Activated naive CD4-positive, alpha-beta T cell treated with anti-CD3 and anti-CD28 coated beads, Interleukin-2, amount 10 ng/mL, durations not matched to agents 5 hours and 36 hours (primary cell): ENCODE data around the gene CRLF1. TPM values are rescaled to one million over a fixed set of nuclear protein-coding genes. Genes with fewer than 3 reads are reported as not detected.

Experiments used
- total RNA-seq, 2 experiments: library from RNA; stranded (reverse); gene quantifications; one replicate each; pipeline ENCODE4 v1.2.3, GENCODE V29; 2021

Gene CRLF1, protein sequence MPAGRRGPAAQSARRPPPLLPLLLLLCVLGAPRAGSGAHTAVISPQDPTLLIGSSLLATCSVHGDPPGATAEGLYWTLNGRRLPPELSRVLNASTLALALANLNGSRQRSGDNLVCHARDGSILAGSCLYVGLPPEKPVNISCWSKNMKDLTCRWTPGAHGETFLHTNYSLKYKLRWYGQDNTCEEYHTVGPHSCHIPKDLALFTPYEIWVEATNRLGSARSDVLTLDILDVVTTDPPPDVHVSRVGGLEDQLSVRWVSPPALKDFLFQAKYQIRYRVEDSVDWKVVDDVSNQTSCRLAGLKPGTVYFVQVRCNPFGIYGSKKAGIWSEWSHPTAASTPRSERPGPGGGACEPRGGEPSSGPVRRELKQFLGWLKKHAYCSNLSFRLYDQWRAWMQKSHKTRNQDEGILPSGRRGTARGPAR
- not detected for total RNA-seq

DNA sequence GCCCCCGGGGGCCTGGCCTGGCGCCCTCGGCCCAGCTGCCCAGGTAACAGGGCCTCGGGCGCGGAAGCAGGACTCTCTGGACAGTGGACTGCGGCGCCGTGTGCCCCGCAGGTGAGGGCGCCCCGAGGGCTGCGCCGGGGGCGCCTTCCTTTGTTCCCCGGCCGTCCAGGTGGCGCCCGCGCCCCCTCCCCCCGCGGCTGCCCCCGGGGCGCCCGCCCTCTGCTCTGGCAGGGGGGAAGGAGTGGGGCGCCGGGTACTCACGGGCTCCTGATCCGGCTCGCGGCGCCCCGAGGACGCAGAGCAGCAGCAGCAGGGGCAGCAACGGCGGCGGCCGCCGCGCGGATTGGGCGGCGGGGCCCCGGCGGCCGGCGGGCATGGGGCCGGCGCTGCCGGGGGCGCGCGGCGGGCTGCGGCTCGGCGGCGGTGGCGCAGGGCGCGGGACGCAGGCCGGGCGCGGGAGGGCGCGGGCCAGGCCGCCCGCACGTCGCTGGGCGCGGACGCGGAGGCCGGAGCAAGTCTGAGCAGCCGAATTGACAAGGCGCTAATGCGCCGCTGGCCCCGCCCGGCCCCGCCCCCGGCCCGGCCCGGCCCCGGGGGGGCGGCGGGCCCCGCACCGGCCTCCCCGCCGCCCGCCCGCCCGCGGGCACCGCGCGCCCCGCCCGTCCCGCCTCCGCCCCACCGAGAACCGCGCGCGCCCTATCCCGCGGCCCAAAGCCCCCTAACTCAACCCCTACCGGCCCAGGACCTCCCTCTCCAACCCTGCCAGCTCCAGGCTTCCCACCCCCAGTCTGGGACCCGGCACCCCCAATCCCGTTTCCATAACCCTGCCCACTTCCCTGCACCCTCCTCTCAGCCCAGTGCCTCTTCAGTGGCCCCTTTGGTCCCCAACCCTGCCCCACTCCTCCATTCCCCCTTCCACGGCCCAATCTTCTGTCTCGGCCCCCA lies at the start of gene CRLF1:
CRLF1 (minus strand) TSS at position 519 of the 945 bp plus-strand sequence; CDS start at position 376, 143 bp downstream.

DNA sequence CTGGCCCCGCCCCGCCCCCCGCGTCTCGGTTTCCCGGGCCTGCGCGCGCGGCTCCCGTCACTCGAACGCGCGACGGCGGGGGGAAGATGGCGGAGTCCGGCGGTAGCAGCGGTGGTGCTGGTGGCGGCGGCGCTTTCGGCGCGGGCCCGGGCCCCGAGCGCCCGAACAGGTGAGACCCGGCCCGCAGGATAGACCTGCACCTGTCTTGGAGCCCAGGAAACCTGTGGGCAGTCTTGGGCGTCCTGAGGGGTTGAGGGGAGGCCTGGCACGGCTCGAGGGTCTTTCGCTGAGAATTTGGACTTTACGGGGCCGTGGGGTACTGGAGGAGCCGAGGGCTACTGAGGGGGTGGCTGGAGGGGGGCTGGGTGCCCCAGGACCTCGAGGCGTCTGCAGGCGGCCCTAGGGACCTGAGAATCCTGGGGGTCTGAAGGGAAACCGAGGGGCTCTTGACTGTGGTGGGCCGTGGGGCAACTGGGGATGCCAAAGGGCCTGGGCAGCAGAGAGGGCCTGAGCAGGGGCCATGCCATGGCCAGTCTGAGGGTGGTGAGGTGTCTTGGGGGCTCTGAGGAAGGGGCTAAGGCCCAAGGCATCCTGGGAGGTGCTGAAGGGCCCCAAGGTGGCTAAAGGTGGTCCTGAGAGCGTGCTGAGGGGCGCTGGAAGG lies 30.5 kb upstream of the CRLF1 start, which contains the start of gene KLHL26:
KLHL26 (plus strand) TSS at position 60 of the 661 bp plus-strand sequence; CDS start at position 87, 27 bp downstream.

DNA sequence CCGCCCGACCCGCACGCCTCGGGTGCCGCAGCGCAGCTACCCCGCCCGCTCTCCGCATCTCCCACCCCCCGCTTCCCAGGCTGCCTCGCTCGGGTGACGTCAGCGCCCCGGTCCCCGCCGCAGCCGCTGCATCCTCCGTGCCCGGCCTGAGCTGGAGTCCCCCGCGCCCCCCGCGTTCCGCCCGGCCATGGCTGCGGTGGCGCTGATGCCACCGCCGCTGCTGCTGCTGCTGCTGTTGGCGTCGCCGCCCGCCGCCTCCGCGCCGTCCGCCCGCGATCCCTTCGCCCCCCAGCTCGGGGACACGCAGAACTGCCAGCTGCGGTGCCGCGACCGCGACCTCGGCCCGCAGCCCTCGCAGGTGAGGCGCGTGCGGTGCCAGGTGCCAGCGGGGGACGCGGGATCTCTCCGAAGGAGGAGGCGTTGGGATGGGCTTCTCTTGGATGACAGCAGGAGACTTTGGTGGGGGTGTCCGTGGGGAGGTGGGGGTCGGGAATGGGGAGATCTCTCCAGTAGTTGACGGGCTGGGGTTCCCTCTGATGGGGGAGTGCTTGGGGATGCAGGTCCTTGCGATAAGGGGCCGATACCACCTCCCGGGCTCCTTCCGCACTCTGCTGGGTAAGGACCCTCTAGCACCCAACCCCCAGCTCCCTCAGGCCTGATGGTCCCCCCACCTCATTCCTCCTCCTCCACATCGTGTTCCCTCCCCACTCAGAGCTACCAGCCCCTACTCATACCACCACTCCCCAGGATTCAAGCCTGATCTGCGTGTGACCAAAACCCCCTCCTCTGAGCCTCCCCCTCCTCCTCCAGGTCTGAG lies 6.4 kb upstream of the CRLF1 start, which contains the start of gene TMEM59L:
TMEM59L (plus strand) TSS at position 99 of the 817 bp plus-strand sequence; CDS start at position 188, 89 bp downstream.

DNA sequence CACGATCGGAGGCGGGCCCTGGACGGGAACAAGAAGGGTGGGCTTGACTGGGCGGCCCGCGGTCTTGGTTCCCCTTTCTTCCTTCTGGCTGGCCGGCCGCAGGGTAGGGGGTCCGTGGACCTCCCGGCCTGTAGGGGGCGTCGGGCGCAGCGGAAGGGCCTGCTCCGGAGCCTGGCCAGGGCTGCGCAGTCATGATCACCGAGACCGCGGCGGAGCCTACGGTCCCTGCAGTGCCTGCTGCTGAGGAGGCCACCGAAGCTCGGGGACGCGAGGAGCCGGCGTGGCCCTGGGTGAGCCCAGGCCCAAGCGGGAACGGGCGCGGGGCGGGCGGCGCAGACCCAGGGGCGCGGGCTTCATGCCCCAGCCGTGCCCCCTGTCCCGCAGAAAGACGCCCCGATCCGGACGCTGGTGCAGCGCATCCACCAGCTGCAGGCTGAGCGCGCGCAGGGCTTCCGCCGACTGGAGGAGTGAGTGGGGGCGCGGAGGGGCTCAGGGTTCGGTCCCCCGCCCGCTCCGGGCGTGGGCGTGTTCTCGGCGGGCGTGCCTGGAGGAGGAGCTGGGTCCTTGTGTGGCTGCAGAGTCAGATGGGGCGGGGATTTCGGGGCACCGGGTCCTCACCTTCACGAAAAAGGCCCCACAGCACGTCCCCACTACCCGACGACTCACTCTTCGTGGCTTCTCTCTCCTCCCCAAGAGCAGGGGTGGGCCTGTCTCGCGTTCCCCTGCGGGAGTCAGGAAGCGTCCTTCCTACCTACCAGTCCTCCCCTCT lies 17.8 kb downstream of the CRLF1 start, which contains the start of gene REX1BD:
REX1BD (plus strand) TSS at position 188 of the 769 bp plus-strand sequence; CDS start at position 192, 4 bp downstream.

DNA sequence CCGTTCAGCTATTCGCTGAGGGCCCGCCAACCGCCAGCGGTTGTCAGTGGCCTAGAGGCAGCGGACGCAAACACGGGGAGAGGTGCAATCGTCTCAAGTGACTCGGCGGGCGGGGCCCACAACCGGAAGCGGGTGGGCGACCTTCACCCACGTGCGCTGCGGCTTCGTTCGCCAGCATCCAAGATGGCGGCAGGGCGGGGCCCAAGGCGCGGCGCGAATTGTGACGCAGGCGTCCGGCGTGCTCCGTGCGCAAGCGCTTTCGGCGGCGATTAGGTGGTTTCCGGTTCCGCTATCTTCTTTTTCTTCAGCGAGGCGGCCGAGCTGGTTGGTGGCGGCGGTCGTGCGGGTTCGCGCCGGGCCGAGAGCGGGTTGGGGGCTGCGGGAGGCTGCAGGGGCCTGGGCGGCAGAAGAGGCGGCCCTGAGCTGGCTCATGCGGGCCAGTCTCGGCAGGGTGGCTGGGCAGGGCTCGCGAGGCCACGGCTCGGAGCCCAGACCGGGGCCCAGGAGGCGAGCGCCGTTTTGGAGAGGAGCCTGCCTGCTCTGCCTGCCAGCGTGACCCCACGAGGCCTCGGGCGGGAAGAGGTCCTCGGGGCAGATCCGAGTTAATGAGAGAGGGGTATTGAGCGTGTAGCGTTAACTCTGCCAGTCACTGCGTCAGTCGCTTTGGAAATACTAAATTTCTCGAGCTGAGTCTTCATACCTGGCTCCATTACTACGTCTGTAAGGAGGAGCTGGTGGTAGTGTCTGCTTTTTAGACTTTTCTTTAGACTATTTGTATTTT lies 34.8 kb downstream of the CRLF1 start, which contains the start of gene UBA52:
UBA52 (plus strand) TSS at position 294 of the 781 bp plus-strand sequence. CDS start 1,444 bp downstream, outside the sequence.

DNA sequence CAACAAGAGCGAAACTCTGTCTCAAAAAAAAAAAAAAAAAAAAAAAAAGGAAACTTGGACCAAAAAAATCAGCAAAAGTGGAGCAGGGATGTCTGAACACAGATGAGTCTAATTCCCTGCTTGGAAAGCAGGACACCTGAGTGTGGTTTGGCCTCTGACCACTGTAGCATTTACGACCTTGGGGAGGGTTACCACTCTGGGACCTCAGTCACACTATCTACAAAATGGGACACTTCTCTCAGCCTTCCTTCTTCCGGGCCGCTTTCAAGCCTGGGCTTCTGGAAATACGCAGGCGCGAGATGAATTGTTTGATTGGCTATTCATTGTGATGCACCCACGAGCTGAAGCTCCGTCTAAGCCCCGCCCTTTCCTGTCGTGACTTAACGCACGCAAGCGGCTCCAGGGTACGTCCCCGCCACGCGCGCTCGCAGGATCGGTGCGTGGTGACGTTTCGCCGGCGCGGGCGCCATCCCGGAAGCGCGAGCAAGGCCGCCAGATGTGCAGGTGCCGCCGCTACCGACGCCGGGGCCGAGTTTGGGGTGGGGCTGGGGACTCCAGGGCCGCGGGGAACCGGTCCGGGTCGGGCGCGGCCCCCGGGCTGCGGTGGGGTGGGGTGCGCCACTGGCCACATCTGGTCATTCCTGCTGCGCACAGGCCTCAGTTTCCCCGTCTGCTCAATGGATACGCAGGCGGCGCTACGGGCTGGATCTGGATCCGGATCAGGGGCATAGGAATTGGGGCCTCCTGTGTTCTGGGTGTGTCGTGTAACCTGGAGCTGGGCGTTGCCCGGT lies 49.0 kb downstream of the CRLF1 start, which contains the start of gene KXD1:
KXD1 (plus strand) TSS at position 460 of the 791 bp plus-strand sequence. CDS start 4,187 bp downstream, outside the sequence.

Other genes with a start within 250 kb of the CRLF1 start
- gene GDF15, start 220.6 kb downstream of the CRLF1 start, total RNA-seq: not detected
- gene LRRC25, start 209.2 kb downstream of the CRLF1 start, total RNA-seq: under 1 TPM; 0.10 to 0.28 TPM
- gene SSBP4, start 187.4 kb downstream of the CRLF1 start, total RNA-seq: 100 to 1,000 TPM; 122 to 136 TPM
- gene ISYNA1, start 168.7 kb downstream of the CRLF1 start, total RNA-seq: 10 to 100 TPM; 14.9 to 17.9 TPM
- 10 to 100 TPM; 19.9 to 23.0 TPM for gene ELL, start 84.7 kb downstream of the CRLF1 start, total RNA-seq
- 100 to 1,000 TPM; 208 to 209 TPM for gene FKBP8, start 63.2 kb downstream of the CRLF1 start, total RNA-seq
- 10 to 100 TPM; 85.7 to 91.4 TPM for gene KXD1, start 48.9 kb downstream of the CRLF1 start, total RNA-seq
- gene UBA52, start 34.9 kb downstream of the CRLF1 start, total RNA-seq: 1,000 to 10,000 TPM; 1,957 to 1,980 TPM
- 10 to 100 TPM; 90.3 to 91.7 TPM for gene REX1BD, start 18.0 kb downstream of the CRLF1 start, total RNA-seq
- gene TMEM59L, start 6.1 kb upstream of the CRLF1 start, total RNA-seq: under 1 TPM in 1 of 2 experiments, not detected in 1; 0.15 TPM
- 10 to 100 TPM in 1 of 2 experiments, 1 to 10 TPM in 1; 9.8 to 10.5 TPM for gene KLHL26, start 30.2 kb upstream of the CRLF1 start, total RNA-seq
- gene CRTC1, start 76.9 kb upstream of the CRLF1 start, total RNA-seq: 1 to 10 TPM; 9.4 to 9.7 TPM
- not detected for gene COMP, start 184.5 kb upstream of the CRLF1 start, total RNA-seq
- gene UPF1, start 225.2 kb upstream of the CRLF1 start, total RNA-seq: 10 to 100 TPM; 76.8 to 82.2 TPM